Ovary (tissue), 3 donors: ENCODE data around the gene DHX9.

Experiments used
- EP300 ChIP-seq: sonication (generic); formaldehyde crosslinking; IDR thresholded peaks from one replicate; pipeline ENCODE4 v1.6.1; 2017; ENCODE audit warnings: antibody characterized with exemption
- POLR2A ChIP-seq: fragments of 450-650 bp; IDR thresholded peaks from one replicate; pipeline ENCODE4 v1.6.1; 2017; ENCODE audit warnings: antibody characterized with exemption, mild to moderate bottlenecking, moderate library complexity
- TF ChIP-seq, protein P1 (sequence below), 3 donors: fragments of 450-650 bp in 2 of 3; fragments of 200-600 bp in 1 of 3; IDR thresholded peaks; one replicate each; pipeline versions ENCODE4 v1.5.1 to v1.8.0; 2016 to 2022; ENCODE audit warnings: antibody characterized with exemption in 3 of 3, mild to moderate bottlenecking in 1 of 3
- donor health status: DM: no; HTN: no; CAD: no.

DNA sequence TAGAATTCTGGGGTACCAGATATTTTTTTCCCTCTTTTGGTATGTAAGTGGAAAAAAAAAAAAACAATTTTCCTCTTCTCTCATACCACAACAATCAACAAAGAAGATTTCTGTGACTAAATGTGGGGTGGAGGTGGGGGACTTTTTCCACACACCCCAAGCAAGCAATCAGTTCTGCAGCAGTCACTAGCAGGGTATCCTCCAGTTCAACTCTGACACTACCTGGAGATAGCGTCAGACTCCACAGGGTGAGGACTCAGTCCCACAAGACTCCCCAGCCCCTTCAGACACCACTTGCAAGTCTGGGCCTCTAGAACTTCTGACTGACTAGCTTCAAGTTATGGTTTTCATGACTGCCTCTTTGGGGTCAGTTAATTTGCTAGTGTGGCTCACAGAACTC, 6.2 kb downstream of the DHX9 start:
- TF ChIP-seq, protein P1, sequence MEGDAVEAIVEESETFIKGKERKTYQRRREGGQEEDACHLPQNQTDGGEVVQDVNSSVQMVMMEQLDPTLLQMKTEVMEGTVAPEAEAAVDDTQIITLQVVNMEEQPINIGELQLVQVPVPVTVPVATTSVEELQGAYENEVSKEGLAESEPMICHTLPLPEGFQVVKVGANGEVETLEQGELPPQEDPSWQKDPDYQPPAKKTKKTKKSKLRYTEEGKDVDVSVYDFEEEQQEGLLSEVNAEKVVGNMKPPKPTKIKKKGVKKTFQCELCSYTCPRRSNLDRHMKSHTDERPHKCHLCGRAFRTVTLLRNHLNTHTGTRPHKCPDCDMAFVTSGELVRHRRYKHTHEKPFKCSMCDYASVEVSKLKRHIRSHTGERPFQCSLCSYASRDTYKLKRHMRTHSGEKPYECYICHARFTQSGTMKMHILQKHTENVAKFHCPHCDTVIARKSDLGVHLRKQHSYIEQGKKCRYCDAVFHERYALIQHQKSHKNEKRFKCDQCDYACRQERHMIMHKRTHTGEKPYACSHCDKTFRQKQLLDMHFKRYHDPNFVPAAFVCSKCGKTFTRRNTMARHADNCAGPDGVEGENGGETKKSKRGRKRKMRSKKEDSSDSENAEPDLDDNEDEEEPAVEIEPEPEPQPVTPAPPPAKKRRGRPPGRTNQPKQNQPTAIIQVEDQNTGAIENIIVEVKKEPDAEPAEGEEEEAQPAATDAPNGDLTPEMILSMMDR (IDR thresholded peaks at IDR 0.05): no peak
- TF ChIP-seq POLR2A: no peak
- no peak for TF ChIP-seq EP300
